ENCODE measurements around the gene ACR.

Gene ACR

DNA sequence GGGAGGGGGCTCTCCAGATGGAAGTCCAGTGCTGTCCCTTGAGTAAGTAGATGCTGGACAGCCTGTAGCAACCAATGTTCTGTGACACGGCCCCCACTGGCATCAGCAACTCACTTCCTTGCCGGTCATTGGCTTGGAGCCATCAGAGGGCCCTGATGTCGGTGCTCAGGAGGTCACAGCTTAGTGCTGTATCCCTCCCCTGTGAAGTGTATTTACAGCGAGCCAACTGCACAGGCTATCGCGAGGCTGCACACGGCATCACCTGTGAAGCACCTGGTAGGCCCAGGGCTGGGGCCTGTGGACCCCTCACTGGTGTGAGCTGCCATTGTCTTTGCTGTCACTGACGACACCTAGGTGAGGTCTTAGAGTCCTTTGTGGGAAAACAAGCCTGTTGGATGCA lies 13.4 kb upstream of the ACR start:
- Histone ChIP-seq H3K9me3 (ENCODE audit: insufficient read depth, low read depth, low read length) (peaks cover 4% of the 10 kb centered on the region), H3K27ac (ENCODE audit: low read depth, low read length) (no peak overlapping the region), H3K9ac (ENCODE audit: low read length) (no peak overlapping the region), H2BK120ac (ENCODE audit: insufficient read depth, low read length, poor library complexity) (no peak overlapping the region), H3K79me1 (ENCODE audit: low read length) (no peaks in the 10 kb centered on the region), H4K8ac (ENCODE audit: low read depth, low read length) (no peak overlapping the region), H3K79me2 (ENCODE audit: control insufficient read depth, insufficient read depth, low read length, poor library complexity) (no peaks in the 10 kb centered on the region), H2BK5ac (ENCODE audit: low read depth, low read length, poor library complexity) (no peak overlapping the region), H2AFZ (ENCODE audit: insufficient read depth, low read length, poor library complexity) (no peak overlapping the region), H4K12ac (ENCODE audit: low read depth, low read length) (no peak overlapping the region), H3K4me3 (ENCODE audit: low read depth, low read length) (no peak overlapping the region), H2BK12ac (ENCODE audit: low read length) (no peak overlapping the region), H4K91ac (ENCODE audit: low read depth, low read length) (no peak overlapping the region), H2AK5ac (ENCODE audit: low read length) (no peak overlapping the region), H3K14ac (ENCODE audit: low read length) (no peak overlapping the region), H3K36me3 (ENCODE audit: control insufficient read depth in 1 of 2, insufficient read depth in 2 of 2, low read length in 2 of 2) (no peaks in the 10 kb centered on the region), H3K4me1 (ENCODE audit: control insufficient read depth in 1 of 2, insufficient read depth in 2 of 2, low read length in 2 of 2) (no peaks in the 10 kb centered on the region), H3K18ac (ENCODE audit: low read length) (no peak overlapping the region), H3K4ac (ENCODE audit: low read depth, low read length) (no peak overlapping the region), H3K4me2 (ENCODE audit: low read length) (no peak overlapping the region), H3K27me3 (ENCODE audit: insufficient read depth, low read length) (peaks cover 25% of the 10 kb centered on the region), H3K23ac (ENCODE audit: low read length) (no peak overlapping the region)
- WGBS (ENCODE audit: extremely low coverage, insufficient coverage, insufficient read length), result no CpG with 5 or more reads among the region's 8 CpGs
- no peak for DNase-seq

DNA sequence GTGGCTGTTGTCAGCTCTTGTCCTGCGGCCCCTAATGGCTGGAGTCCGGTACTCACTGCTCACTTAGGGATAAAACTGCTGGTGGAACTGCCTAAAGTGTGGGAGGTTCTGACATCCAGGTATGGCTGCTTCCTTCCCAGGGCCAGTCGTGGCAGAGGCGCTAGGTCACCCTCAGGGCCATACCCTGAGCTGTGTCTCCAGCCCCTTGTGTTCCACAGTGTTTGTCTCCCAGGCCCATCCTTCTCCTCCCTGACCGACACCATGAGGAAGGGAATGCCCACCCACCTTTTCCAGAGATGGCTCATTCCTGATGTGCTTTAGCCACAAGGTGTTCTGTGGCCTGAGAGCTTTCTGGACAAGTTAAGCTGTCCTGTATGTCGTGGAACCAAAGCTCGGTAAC lies 12.4 kb upstream of the ACR start:
- Histone ChIP-seq H2BK12ac (ENCODE audit: low read length) (no peak overlapping the region), H3K79me1 (ENCODE audit: low read length) (no peaks in the 10 kb centered on the region), H3K4me3 (ENCODE audit: low read depth, low read length) (no peak overlapping the region), H3K4ac (ENCODE audit: low read depth, low read length) (no peak overlapping the region), H3K4me1 (ENCODE audit: control insufficient read depth in 1 of 2, insufficient read depth in 2 of 2, low read length in 2 of 2) (no peaks in the 10 kb centered on the region), H3K36me3 (ENCODE audit: control insufficient read depth in 1 of 2, insufficient read depth in 2 of 2, low read length in 2 of 2) (no peaks in the 10 kb centered on the region), H3K14ac (ENCODE audit: low read length) (no peak overlapping the region), H3K9ac (ENCODE audit: low read length) (no peak overlapping the region), H3K23ac (ENCODE audit: low read length) (no peak overlapping the region), H4K12ac (ENCODE audit: low read depth, low read length) (no peak overlapping the region), H3K9me3 (ENCODE audit: insufficient read depth, low read depth, low read length) (peaks cover 6% of the 10 kb centered on the region), H3K27me3 (ENCODE audit: insufficient read depth, low read length) (peaks cover 19% of the 10 kb centered on the region), H3K18ac (ENCODE audit: low read length) (no peak overlapping the region), H3K4me2 (ENCODE audit: low read length) (no peak overlapping the region), H2AFZ (ENCODE audit: insufficient read depth, low read length, poor library complexity) (no peak overlapping the region), H3K79me2 (ENCODE audit: control insufficient read depth, insufficient read depth, low read length, poor library complexity) (no peaks in the 10 kb centered on the region), H2AK5ac (ENCODE audit: low read length) (no peak overlapping the region), H4K91ac (ENCODE audit: low read depth, low read length) (no peak overlapping the region), H4K8ac (ENCODE audit: low read depth, low read length) (no peak overlapping the region), H3K27ac (ENCODE audit: low read depth, low read length) (no peak overlapping the region), H2BK5ac (ENCODE audit: low read depth, low read length, poor library complexity) (no peak overlapping the region), H2BK120ac (ENCODE audit: insufficient read depth, low read length, poor library complexity) (no peak overlapping the region)
- no peak for DNase-seq
- WGBS (ENCODE audit: extremely low coverage, insufficient coverage, insufficient read length), result no CpG with 5 or more reads among the region's 7 CpGs

- Histone ChIP-seq H2BK12ac (ENCODE audit: low read length) (no peak overlapping the region), H3K4ac (ENCODE audit: low read depth, low read length) (no peak overlapping the region), H2BK5ac (ENCODE audit: low read depth, low read length, poor library complexity) (no peak overlapping the region), H3K79me2 (ENCODE audit: control insufficient read depth, insufficient read depth, low read length, poor library complexity) (no peaks in the 10 kb centered on the region), H3K4me1 (ENCODE audit: control insufficient read depth in 1 of 2, insufficient read depth in 2 of 2, low read length in 2 of 2) (no peaks in the 10 kb centered on the region), H3K27ac (ENCODE audit: low read depth, low read length) (no peak overlapping the region), H3K27me3 (ENCODE audit: insufficient read depth, low read length) (peaks cover 9% of the 10 kb centered on the region), H3K4me3 (ENCODE audit: low read depth, low read length) (no peak overlapping the region), H3K4me2 (ENCODE audit: low read length) (no peak overlapping the region), H2BK120ac (ENCODE audit: insufficient read depth, low read length, poor library complexity) (no peak overlapping the region), H3K36me3 (ENCODE audit: control insufficient read depth in 1 of 2, insufficient read depth in 2 of 2, low read length in 2 of 2) (no peaks in the 10 kb centered on the region), H3K9me3 (ENCODE audit: insufficient read depth, low read depth, low read length) (peaks cover 6% of the 10 kb centered on the region), H3K18ac (ENCODE audit: low read length) (no peak overlapping the region), H3K9ac (ENCODE audit: low read length) (no peak overlapping the region), H4K12ac (ENCODE audit: low read depth, low read length) (no peak overlapping the region), H3K14ac (ENCODE audit: low read length) (no peak overlapping the region), H4K91ac (ENCODE audit: low read depth, low read length) (no peak overlapping the region), H2AFZ (ENCODE audit: insufficient read depth, low read length, poor library complexity) (no peak overlapping the region), H2AK5ac (ENCODE audit: low read length) (no peak overlapping the region), H3K23ac (ENCODE audit: low read length) (no peak overlapping the region), H4K8ac (ENCODE audit: low read depth, low read length) (no peak overlapping the region), H3K79me1 (ENCODE audit: low read length) (no peaks in the 10 kb centered on the region)
- no peak for DNase-seq
- WGBS (ENCODE audit: extremely low coverage, insufficient coverage, insufficient read length), result no CpG with 5 or more reads among the region's 14 CpGs
Observed at GRCh38 chr22:50726643-50727340, 11.2 kb upstream of the ACR start.

DNA sequence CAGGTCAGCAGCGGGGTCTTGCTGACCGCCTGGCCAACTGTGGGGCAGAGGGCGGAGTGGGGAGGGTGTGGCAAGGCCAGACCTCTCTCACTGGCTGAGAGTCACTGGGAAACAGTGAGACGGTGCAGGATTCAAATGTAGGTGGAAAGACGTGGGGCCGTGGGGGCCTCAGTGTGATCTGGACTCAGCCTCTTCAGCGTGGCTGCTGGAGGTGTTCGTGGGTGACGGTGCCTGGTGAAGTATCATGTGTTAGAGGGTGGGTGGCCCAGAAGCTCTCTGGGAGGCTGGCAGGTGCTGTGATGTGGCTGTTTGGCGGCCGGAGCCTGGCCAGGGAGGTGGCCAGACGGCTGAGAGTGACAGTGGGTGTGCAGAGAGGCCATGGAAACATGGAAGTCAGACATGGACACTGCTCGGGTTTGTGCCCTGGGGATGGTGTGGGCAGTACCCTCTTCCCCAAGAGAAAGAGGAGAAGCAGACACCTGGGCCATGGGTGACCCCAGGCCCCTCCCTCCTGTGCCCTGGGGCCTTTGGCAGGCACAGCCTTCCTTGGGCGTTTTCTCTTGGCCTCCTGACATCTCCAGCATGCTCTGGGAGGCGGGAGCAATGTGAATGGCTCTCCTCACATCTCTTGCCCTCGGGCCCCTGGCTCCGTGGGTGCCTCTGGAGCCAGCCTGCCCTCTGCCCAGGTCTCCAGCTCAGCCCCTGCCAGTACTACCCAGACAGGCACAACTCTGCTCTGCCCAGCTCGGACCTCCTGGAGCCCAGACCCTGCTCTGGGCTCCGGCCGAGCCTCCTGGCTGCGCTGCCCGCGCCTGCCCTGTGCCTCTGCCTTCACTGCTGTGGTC lies 10.1 kb upstream of the ACR start:
- H2BK12ac ChIP-seq (ENCODE audit: low read length), result no peak overlapping the region
- H3K4me1 ChIP-seq (ENCODE audit: control insufficient read depth in 1 of 2, insufficient read depth in 2 of 2, low read length in 2 of 2), result no peaks in the 10 kb centered on the region
- H3K36me3 ChIP-seq (ENCODE audit: control insufficient read depth in 1 of 2, insufficient read depth in 2 of 2, low read length in 2 of 2), result no peaks in the 10 kb centered on the region
- H3K23ac ChIP-seq (ENCODE audit: low read length), result no peak overlapping the region
- H2AK5ac ChIP-seq (ENCODE audit: low read length), result no peak overlapping the region
- no peak overlapping the region for H4K8ac ChIP-seq (ENCODE audit: low read depth, low read length)
- no peak overlapping the region for H3K4me3 ChIP-seq (ENCODE audit: low read depth, low read length)
- H3K18ac ChIP-seq (ENCODE audit: low read length), result no peak overlapping the region
- no peak overlapping the region for H4K12ac ChIP-seq (ENCODE audit: low read depth, low read length)
- H3K9ac ChIP-seq (ENCODE audit: low read length), result no peak overlapping the region
- no peaks in the 10 kb centered on the region for H3K79me2 ChIP-seq (ENCODE audit: control insufficient read depth, insufficient read depth, low read length, poor library complexity)
- H2AFZ ChIP-seq (ENCODE audit: insufficient read depth, low read length, poor library complexity), result no peak overlapping the region
- WGBS (ENCODE audit: extremely low coverage, insufficient coverage, insufficient read length), result no CpG with 5 or more reads among the region's 23 CpGs
- no peak overlapping the region for H3K27ac ChIP-seq (ENCODE audit: low read depth, low read length)
- H3K27me3 ChIP-seq (ENCODE audit: insufficient read depth, low read length), result peaks cover 5% of the 10 kb centered on the region
- H3K14ac ChIP-seq (ENCODE audit: low read length), result no peak overlapping the region
- no peak overlapping the region for H2BK5ac ChIP-seq (ENCODE audit: low read depth, low read length, poor library complexity)
- H4K91ac ChIP-seq (ENCODE audit: low read depth, low read length), result no peak overlapping the region
- H3K79me1 ChIP-seq (ENCODE audit: low read length), result no peaks in the 10 kb centered on the region
- H2BK120ac ChIP-seq (ENCODE audit: insufficient read depth, low read length, poor library complexity), result no peak overlapping the region
- H3K9me3 ChIP-seq (ENCODE audit: insufficient read depth, low read depth, low read length), result peaks cover 3% of the 10 kb centered on the region
- no peak for DNase-seq
- no peak overlapping the region for H3K4me2 ChIP-seq (ENCODE audit: low read length)
- H3K4ac ChIP-seq (ENCODE audit: low read depth, low read length), result no peak overlapping the region
